Measurements from ENCODE around the gene TFEB. TPM values are rescaled to one million over a fixed set of nuclear protein-coding genes. Genes with fewer than 3 reads are reported as not detected.

TFEB gene
- total RNA-seq, 2 donors from 2014 or later = 16.9 to 21.7 TPM

DNA sequence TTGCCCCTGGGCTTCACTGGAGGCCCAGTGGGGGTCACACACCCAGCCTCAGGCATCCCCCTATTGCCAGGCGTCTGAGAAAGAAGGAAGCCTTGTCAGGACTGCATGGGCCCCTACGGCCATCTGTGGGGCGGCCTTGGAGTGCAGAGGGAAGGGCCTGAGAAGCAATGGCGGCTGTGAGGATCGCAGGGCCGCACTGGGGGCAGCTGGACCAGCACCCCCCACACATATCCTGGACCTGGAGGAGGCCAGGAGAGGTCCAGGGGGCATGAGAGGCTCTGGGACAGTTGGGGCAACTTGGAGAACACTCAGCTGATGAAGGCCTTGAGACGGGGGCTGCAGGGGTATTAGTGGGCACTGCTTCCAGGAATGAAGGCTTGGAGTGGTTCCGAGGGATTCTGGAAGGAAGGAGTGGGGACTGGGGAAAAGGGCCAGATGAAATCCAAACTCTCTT lies 80.7 kb downstream of the TFEB start:
- no peaks in the 10 kb centered on the region for H3K9me3 ChIP-seq
- intact Hi-C loops (cut with DNase I) = no loop called here
- H3K27ac ChIP-seq = no peak overlapping the region
- TF ChIP-seq, protein P1, sequence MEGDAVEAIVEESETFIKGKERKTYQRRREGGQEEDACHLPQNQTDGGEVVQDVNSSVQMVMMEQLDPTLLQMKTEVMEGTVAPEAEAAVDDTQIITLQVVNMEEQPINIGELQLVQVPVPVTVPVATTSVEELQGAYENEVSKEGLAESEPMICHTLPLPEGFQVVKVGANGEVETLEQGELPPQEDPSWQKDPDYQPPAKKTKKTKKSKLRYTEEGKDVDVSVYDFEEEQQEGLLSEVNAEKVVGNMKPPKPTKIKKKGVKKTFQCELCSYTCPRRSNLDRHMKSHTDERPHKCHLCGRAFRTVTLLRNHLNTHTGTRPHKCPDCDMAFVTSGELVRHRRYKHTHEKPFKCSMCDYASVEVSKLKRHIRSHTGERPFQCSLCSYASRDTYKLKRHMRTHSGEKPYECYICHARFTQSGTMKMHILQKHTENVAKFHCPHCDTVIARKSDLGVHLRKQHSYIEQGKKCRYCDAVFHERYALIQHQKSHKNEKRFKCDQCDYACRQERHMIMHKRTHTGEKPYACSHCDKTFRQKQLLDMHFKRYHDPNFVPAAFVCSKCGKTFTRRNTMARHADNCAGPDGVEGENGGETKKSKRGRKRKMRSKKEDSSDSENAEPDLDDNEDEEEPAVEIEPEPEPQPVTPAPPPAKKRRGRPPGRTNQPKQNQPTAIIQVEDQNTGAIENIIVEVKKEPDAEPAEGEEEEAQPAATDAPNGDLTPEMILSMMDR (IDR thresholded peaks at IDR 0.05) = no peak
- no peak overlapping the region for H3K4me3 ChIP-seq
- no peaks in the 10 kb centered on the region for H3K36me3 ChIP-seq
- no peak for DNase-seq
- no peaks in the 10 kb centered on the region for H3K4me1 ChIP-seq
- H3K27me3 ChIP-seq = no peaks in the 10 kb centered on the region
- no peak overlapping the region for H3K9ac ChIP-seq (ENCODE audit: low read depth in 2 of 2, low read length in 2 of 2)

DNA sequence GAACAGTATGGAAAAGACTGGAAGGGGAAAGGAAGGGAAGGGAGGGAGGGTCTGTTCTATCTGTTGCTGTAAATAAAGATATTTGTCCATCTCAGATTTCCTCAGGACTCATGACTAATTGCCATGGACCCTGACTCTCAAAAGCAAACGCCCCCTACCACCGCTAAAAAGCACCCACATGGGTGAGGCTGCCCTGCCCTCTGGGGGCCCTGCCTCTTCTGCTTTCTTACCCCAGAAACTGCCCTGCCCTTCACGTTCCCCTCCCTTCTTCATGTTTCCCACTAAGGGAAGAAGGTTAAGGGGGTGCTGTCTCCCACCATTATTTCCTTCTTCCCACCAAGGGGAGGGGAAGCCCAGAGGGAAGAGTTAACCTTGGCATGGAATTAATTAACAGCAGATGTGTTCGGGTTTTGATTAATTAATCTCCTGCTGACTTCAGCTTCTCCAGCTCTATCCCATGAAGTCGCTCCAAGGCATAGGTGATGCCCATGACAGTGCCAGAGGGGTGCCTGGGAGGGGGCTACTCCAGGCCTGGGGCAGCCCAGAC lies 81.2 kb downstream of the TFEB start:
- TF ChIP-seq, protein P1 (IDR thresholded peaks at IDR 0.05) = no peak
- Histone ChIP-seq H3K27me3 (no peaks in the 10 kb centered on the region), H3K27ac (no peak overlapping the region), H3K4me1 (no peaks in the 10 kb centered on the region), H3K9ac (ENCODE audit: low read depth in 2 of 2, low read length in 2 of 2) (no peak overlapping the region), H3K4me3 (no peak overlapping the region), H3K36me3 (no peaks in the 10 kb centered on the region), H3K9me3 (no peaks in the 10 kb centered on the region)
- no peak for DNase-seq
- intact Hi-C loops (cut with DNase I) = no loop called here

DNA sequence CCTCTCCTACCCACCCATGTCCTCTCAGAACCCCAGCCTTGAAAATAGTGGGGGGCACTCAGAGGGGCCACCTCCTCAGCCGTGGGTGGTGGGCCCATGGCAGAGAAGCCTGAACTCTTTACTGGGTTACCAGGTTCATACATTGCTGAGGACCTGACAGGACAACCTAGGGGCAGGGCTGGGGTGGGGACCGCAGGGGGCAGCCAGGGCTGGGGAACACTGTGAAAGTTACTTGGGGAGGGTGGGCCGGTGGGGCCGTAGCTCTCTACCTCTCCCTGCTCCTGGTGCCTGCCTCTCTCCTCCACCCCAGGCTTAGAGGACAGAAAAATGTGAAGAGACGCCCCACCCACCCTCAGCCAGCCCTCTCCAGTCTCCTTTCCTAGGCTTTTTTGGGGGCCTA lies 81.7 kb downstream of the TFEB start:
- H3K4me3 ChIP-seq = no peak overlapping the region
- no peak for DNase-seq
- intact Hi-C loops (cut with DNase I) = no loop called here
- no peaks in the 10 kb centered on the region for H3K9me3 ChIP-seq
- no peaks in the 10 kb centered on the region for H3K4me1 ChIP-seq
- H3K27me3 ChIP-seq = no peaks in the 10 kb centered on the region
- no peaks in the 10 kb centered on the region for H3K36me3 ChIP-seq
- TF ChIP-seq, protein P1 (IDR thresholded peaks at IDR 0.05) = no peak
- no peak overlapping the region for H3K27ac ChIP-seq
- H3K9ac ChIP-seq (ENCODE audit: low read depth in 2 of 2, low read length in 2 of 2) = no peak overlapping the region

DNA sequence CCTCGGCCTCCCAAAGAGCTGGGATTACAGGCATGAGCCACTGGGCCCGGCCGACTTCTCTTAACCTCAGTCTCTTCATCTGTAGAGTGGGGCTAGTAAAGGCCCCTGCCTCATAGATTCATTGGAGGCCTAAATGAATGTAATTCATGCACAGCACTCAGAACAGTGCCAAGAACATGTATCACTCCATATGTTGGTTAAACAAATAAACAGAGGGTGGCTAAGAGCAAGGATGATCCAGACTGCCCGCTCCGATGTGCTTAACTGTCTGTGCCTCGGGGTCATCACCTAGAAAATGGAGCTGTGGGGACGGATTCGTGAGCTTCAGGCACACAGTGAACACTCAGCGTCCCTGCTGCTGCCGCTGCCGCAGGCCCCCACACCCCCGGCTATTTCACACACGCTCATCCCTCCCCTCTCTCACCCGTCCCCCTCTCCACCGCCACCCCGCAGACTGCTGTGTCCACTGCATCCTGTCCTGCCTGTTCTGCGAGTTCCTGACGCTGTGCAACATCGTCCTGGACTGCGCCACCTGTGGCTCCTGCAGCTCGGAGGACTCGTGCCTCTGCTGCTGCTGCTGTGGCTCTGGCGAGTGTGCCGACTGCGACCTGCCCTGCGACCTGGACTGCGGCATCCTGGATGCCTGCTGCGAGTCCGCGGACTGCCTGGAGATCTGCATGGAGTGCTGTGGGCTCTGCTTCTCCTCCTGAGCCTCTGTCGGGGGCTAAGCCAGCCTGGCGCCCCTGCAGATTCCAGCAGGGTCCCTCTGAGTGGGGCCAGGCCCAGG lies 82.3 kb downstream of the TFEB start:
- no peak overlapping the region for H3K9ac ChIP-seq (ENCODE audit: low read depth in 2 of 2, low read length in 2 of 2)
- intact Hi-C loops (cut with DNase I) = no loop called here
- DNase-seq = no peak

DNA sequence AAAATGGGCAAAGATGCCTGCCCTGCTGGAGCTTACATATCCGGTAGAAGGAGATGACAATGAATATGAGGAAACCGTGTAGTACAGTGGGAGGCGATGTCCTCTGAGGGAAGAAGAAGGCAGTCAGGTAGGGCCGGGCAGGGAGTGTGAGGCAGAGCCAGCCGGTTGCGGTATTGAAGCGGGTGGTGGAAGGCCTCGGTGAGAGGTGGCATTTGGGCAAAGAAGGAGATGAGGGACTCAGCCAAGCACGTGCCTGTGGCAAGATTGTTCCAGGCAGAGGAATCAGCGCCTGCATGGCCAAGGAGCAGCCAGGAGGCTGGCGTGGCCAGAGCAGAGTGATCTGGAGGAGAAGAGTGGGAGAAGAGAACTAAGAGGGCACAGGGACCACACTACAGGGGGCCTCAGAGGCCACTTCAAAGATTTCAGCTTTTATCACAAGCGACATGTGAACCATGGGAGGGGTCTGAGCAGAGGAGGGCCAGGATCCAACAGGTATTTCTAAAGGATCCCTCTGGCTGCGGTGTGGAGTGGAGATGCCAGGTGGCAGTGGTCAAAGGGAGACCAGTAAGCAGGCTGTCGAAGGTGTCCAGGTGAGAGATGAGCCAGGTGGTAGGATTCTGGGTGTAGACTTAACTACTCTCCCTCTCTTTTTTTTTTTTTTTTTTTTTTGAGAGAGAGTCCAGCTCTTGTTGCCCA lies 83.3 kb downstream of the TFEB start:
- H3K27ac ChIP-seq = no peak overlapping the region
- intact Hi-C loops (cut with DNase I) = no loop called here
- no peak overlapping the region for H3K4me3 ChIP-seq
- H3K4me1 ChIP-seq = no peaks in the 10 kb centered on the region
- H3K9ac ChIP-seq (ENCODE audit: low read depth in 2 of 2, low read length in 2 of 2) = no peak overlapping the region
- H3K9me3 ChIP-seq = no peaks in the 10 kb centered on the region
- TF ChIP-seq, protein P1 (IDR thresholded peaks at IDR 0.05) = no peak
- no peaks in the 10 kb centered on the region for H3K36me3 ChIP-seq
- DNase-seq = no peak
- H3K27me3 ChIP-seq = no peaks in the 10 kb centered on the region

More for the DNA sequence above, 82.3 kb downstream of the TFEB start:
- Histone ChIP-seq H3K9me3 (no peaks in the 10 kb centered on the region), H3K27me3 (no peaks in the 10 kb centered on the region), H3K36me3 (no peaks in the 10 kb centered on the region), H3K27ac (no peak overlapping the region), H3K4me1 (no peaks in the 10 kb centered on the region), H3K4me3 (no peak overlapping the region)
- TF ChIP-seq, protein P1 (IDR thresholded peaks at IDR 0.05) = no peak
